Common myeloid progenitor, CD34-positive (primary cell): ENCODE data around the gene IFT88.
A peak's percentile ranks its signal among the peaks of the same experiment; 100 is the strongest.

ENCODE experiments used
- CTCF ChIA-PET: fragments of 350-600 bp; sonication (Branson Sonifier 250); formaldehyde crosslinking; loops from one replicate; lab custom pipeline; 2021; ENCODE audit warnings: antibody characterized with exemption; lab: Charles Lee
- POLR2A ChIA-PET: fragments of 350-600 bp; sonication (Branson Sonifier 250); formaldehyde crosslinking; loops from one replicate; lab custom pipeline; 2021; ENCODE audit warnings: antibody characterized with exemption; lab: Charles Lee
- DNase-seq, 3 donors: peaks; one replicate each; pipeline versions ENCODE4 v3.0.0 to v3.0.0-alpha.2; 2013
- H3K27ac ChIP-seq, 2 experiments: 1 replicate in 1 of 2; 2 replicates in 1 of 2; pipeline ENCODE4 v1.7.0; 2013; ENCODE audit warnings: inconsistent platforms in 2 of 2, low read length in 2 of 2, mild to moderate bottlenecking in 2 of 2, low read depth in 1 of 2, moderate library complexity in 1 of 2; ENCODE audit not compliant: severe bottlenecking in 2 of 2, insufficient read depth in 1 of 2, poor library complexity in 1 of 2
- H3K27me3 ChIP-seq, 5 experiments: replicated peaks in 2 of 5; 1 replicate in 3 of 5; 2 replicates in 2 of 5; pipeline versions ENCODE4 v1.6.1 to v1.7.0; 2013; ENCODE audit warnings: low read length in 4 of 5, mild to moderate bottlenecking in 2 of 5, moderate library complexity in 2 of 5, inconsistent platforms in 1 of 5; ENCODE audit not compliant: insufficient read depth in 5 of 5, control insufficient read depth in 4 of 5
- H3K36me3 ChIP-seq, 4 experiments: 1 replicate in 2 of 4; 2 replicates in 2 of 4; pipeline versions ENCODE4 v1.6.1 to v1.7.0; 2013; ENCODE audit warnings: low read length in 3 of 4, control low read depth in 1 of 4, mild to moderate bottlenecking in 1 of 4; ENCODE audit not compliant: control insufficient read depth in 4 of 4, insufficient read depth in 4 of 4
- H3K4me1 ChIP-seq, 4 experiments: 1 replicate in 3 of 4; 2 replicates in 1 of 4; pipeline versions ENCODE4 v1.6.1 to v1.7.1; 2013; ENCODE audit warnings: low read length in 3 of 4, mild to moderate bottlenecking in 3 of 4, control low read depth in 1 of 4, inconsistent platforms in 1 of 4, moderate library complexity in 1 of 4; ENCODE audit not compliant: control insufficient read depth in 4 of 4, insufficient read depth in 4 of 4; ENCODE audit errors: control extremely low read depth in 1 of 4
- H3K4me3 ChIP-seq, 7 experiments: 1 replicate in 4 of 7; 2 replicates in 3 of 7; pipeline versions ENCODE4 v1.5.1 to v1.7.0; 2013; ENCODE audit warnings: mild to moderate bottlenecking in 7 of 7, low read length in 6 of 7, moderate library complexity in 6 of 7, inconsistent platforms in 2 of 7, low read depth in 2 of 7, control low read depth in 1 of 7; ENCODE audit not compliant: insufficient read depth in 4 of 7, control insufficient read depth in 1 of 7; ENCODE audit errors: extremely low read depth in 1 of 7
- H3K9me3 ChIP-seq, 5 experiments: 1 replicate in 4 of 5; 2 replicates in 1 of 5; pipeline versions ENCODE4 v1.6.1 to v1.7.1; 2013; ENCODE audit warnings: low read length in 4 of 5, mild to moderate bottlenecking in 2 of 5, inconsistent platforms in 1 of 5, low read depth in 1 of 5, moderate library complexity in 1 of 5; ENCODE audit not compliant: control insufficient read depth in 4 of 5, insufficient read depth in 2 of 5; ENCODE audit errors: control extremely low read depth in 1 of 5
- WGBS: methylation state at CpG from one replicate; pipeline ENCODE4 v1.1.5; 2013; ENCODE audit not compliant: insufficient coverage; 5-methylcytosine and 5-hydroxymethylcytosine counted together

IFT88 gene

GRCh38 chr13:20546556-20546955, 20.4 kb upstream of the IFT88 start:
- no peaks in the 10 kb centered on the region for H3K36me3 ChIP-seq
- WGBS = no CpG with 5 or more reads among the region's 1 CpG
- DNase-seq = peak; percentile 40 to 80 (median 71)
- no peaks in the 10 kb centered on the region for H3K9me3 ChIP-seq
- peak overlapping the region in 1 of 7 experiments; percentile 16 for H3K4me3 ChIP-seq
- H3K27ac ChIP-seq = no peak overlapping the region
- POLR2A ChIA-PET = no interaction called here
- CTCF ChIA-PET = interaction anchor here (1.5 to 11.7 kb wide), 6 partner anchors 10 to 282 kb away, joined by 4 to 96 read pairs (median 6); no protein-coding TSS in a partner anchor
- no peaks in the 10 kb centered on the region for H3K27me3 ChIP-seq
- H3K4me1 ChIP-seq = peaks cover 4 to 26% (median 15%) of the 10 kb centered on the region in 4 experiments

GRCh38 chr13:20547479-20547908, 19.5 kb upstream of the IFT88 start:
- CTCF ChIA-PET = interaction anchor here (1.0 to 11.7 kb wide), 3 partner anchors 21 to 54 kb away, joined by 3 to 96 read pairs (median 4); no protein-coding TSS in a partner anchor
- POLR2A ChIA-PET = no interaction called here
- H3K27me3 ChIP-seq = no peaks in the 10 kb centered on the region
- DNase-seq = no peak
- H3K27ac ChIP-seq = no peak overlapping the region
- no peaks in the 10 kb centered on the region for H3K9me3 ChIP-seq
- H3K4me3 ChIP-seq = no peak overlapping the region
- peaks cover 4 to 26% (median 15%) of the 10 kb centered on the region in 4 experiments for H3K4me1 ChIP-seq
- 100% methylated on average over 2 of the region's 4 CpGs for WGBS
- no peaks in the 10 kb centered on the region for H3K36me3 ChIP-seq

GRCh38 chr13:20550799-20551198, 16.2 kb upstream of the IFT88 start:
- H3K4me1 ChIP-seq = peaks cover 1 to 17% (median 10%) of the 10 kb centered on the region in 4 experiments
- WGBS = 61% methylated on average over 2 of the region's 5 CpGs
- H3K27ac ChIP-seq = no peak overlapping the region
- POLR2A ChIA-PET = no interaction called here
- H3K36me3 ChIP-seq = no peaks in the 10 kb centered on the region
- peak; percentile 41 to 68 (median 63) for DNase-seq
- no peaks in the 10 kb centered on the region for H3K9me3 ChIP-seq
- CTCF ChIA-PET = interaction anchor here (0.6 to 11.7 kb wide), 5 partner anchors 21 to 374 kb away, joined by 3 to 96 read pairs (median 5); no protein-coding TSS in a partner anchor
- H3K27me3 ChIP-seq = no peaks in the 10 kb centered on the region
- no peak overlapping the region for H3K4me3 ChIP-seq

- no peak for DNase-seq
- CTCF ChIA-PET = interaction anchor here (0.7 to 11.7 kb wide), 4 partner anchors 9 to 161 kb away, joined by 3 to 96 read pairs (median 6); no protein-coding TSS in a partner anchor
- WGBS = 100% methylated on average over 2 of the region's 3 CpGs
Observed at GRCh38 chr13:20553311-20553710, 13.6 kb upstream of the IFT88 start.

GRCh38 chr13:20558982-20559381, 8.0 kb upstream of the IFT88 start:
- Histone ChIP-seq H3K9me3 (no peaks in the 10 kb centered on the region), H3K27me3 (no peaks in the 10 kb centered on the region), H3K4me3 (no peak overlapping the region), H3K27ac (no peak overlapping the region), H3K36me3 (no peaks in the 10 kb centered on the region), H3K4me1 (no peaks in the 10 kb centered on the region)
- POLR2A ChIA-PET = no interaction called here
- WGBS = 70% methylated on average over 2 of the region's 3 CpGs
- CTCF ChIA-PET = interaction anchor here (1.1 kb wide), 1 partner anchor 19 kb away, joined by 4 read pairs; no protein-coding TSS in a partner anchor
- no peak for DNase-seq

More at GRCh38 chr13:20553311-20553710, 13.6 kb upstream of the IFT88 start:
- POLR2A ChIA-PET = no interaction called here
- Histone ChIP-seq H3K36me3 (no peaks in the 10 kb centered on the region), H3K4me3 (no peak overlapping the region), H3K27ac (no peak overlapping the region), H3K27me3 (no peaks in the 10 kb centered on the region), H3K4me1 (peaks cover 0 to 4% (median 0%) of the 10 kb centered on the region in 4 experiments), H3K9me3 (no peaks in the 10 kb centered on the region)

GRCh38 chr13:20559659-20560356, 7.1 kb upstream of the IFT88 start:
- ChIA-PET POLR2A (no interaction called here), CTCF (interaction anchor here (1.1 kb wide), 1 partner anchor 19 kb away, joined by 4 read pairs; no protein-coding TSS in a partner anchor)
- H3K4me3 ChIP-seq = no peak overlapping the region
- WGBS = 91% methylated on average over 5 of the region's 6 CpGs
- no peaks in the 10 kb centered on the region for H3K4me1 ChIP-seq
- DNase-seq = no peak
- H3K9me3 ChIP-seq = peaks cover 0 to 8% (median 4%) of the 10 kb centered on the region in 5 experiments
- H3K27ac ChIP-seq = no peak overlapping the region
- no peaks in the 10 kb centered on the region for H3K36me3 ChIP-seq
- no peaks in the 10 kb centered on the region for H3K27me3 ChIP-seq

- Histone ChIP-seq H3K27ac (no peak overlapping the region), H3K9me3 (peaks cover 0 to 13% (median 7%) of the 10 kb centered on the region in 5 experiments), H3K27me3 (no peaks in the 10 kb centered on the region), H3K36me3 (no peaks in the 10 kb centered on the region), H3K4me3 (no peak overlapping the region), H3K4me1 (peaks cover 0 to 5% (median 2%) of the 10 kb centered on the region in 4 experiments)
- ChIA-PET CTCF (interaction anchor here (0.6 to 2.8 kb wide), 4 partner anchors 8 to 359 kb away, joined by 3 to 9 read pairs (median 4); no protein-coding TSS in a partner anchor), POLR2A (no interaction called here)
- no peak for DNase-seq
- WGBS = 89% methylated on average over 4 of the region's 5 CpGs
Observed at GRCh38 chr13:20561741-20562140, 5.2 kb upstream of the IFT88 start.
